Measurements from ENCODE around the gene ZNF501. TPM values are rescaled to one million over a fixed set of nuclear protein-coding genes. Genes with fewer than 3 reads are reported as not detected.

The ZNF501 gene
- 3.7 and 8.9 TPM in 2 replicates for total RNA-seq

DNA sequence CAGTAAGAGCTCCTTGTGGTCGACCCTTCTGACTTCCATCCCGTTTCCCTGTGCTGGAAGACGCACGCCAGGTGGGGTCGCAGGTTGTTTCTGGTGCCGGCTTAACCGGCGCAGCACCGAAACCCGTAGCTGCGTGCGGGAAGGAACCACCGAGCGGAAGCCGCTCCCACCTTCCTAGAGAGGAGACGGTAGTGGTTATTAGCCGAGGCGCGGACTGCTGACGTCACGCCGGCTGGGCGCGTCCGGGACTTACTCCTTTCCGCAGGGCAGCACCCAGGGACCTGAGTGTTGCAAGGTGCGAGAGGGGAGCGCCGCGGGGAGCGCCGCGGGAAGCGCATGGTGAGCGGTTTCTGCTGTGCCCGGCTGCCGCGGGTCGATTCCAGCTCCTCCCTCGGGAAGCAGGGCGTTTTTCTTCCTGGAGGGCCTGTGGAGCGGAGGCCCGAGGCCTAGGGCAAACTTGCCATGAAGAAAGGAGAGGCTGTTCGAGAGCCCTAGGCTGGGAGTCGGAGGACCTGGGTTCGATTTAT lies at the start of gene ZNF501:
Gene ZNF501 (plus strand): TSS at position 252 of the 527 bp plus-strand sequence. CDS start 4,787 bp downstream, outside the sequence.

DNA sequence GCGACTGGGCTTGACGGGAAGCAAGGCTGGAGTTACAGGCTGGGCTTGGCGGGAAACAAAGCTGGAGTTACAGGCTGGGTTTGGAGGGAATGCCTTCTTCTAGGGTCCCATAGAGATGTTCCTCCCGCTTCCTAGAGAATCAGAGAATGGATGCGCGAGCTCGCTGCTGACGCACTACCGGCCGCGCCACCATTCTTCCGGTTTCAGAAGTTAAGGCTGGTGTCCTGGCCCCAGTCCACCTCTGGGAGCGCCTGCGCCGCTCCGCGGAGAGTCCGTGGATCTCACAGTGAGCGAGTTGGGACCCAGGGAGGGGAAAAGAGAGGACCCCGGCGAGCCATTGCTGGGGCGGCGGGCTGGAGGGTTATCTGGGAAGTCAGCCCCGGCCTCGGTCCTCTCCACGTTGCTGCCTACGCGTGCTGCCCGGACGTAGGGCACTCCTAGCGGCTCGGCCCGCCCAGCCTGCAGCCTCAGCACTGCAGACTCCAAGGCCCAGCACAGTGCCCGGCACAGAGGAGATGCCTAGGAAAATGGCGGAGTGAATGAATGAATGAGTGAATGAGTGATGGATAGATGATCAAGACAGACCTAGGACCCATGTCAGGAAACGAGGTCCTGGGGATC lies 16.9 kb upstream of the ZNF501 start, which contains the start of gene ZNF502:
Gene ZNF502 (plus strand): TSS at position 206 of the 621 bp plus-strand sequence. CDS start 7,602 bp downstream, outside the sequence.

DNA sequence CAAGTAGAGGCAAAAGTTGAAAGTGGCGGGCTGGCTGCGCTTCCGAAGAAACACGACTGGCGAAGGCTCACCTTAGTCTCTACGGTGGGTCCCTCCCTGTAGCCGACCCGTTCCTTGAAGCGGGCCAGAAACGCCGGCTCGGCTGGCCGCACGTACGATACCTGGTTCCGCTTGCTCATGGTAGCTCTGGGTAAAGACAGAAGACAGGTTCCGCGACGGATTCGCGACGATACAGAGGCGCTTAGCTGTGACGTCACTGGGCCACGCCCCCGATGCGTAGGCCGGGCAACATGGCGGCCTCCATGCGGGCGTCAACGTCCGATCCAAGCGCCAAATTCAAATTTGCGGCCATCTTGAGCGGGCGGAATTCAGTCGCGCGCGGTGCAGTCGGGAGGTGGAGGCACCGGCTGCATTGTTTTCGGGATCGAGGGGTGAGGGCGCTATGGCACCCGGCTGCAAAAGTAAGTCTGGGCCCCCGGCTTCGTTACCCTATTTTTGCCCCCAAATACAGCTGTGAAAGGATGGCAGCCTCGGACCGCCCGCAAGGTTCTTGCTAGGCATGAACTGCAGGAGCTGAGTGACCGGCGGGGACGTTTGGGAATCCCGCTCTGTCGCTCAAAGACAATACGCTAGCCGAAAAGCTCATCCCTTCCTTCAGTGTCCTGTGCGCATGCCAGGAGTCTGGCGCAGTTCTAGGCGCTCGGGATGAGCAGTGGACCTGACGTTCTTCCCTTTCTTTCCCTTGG lies 32.2 kb downstream of the ZNF501 start, which contains the start of the genes KIAA1143 and KIF15:
Gene KIAA1143 (minus strand): TSS at position 196 of the 746 bp plus-strand sequence. CDS start 17 bp downstream, at position 179.
Gene KIF15 (plus strand): TSS at position 371 of the 746 bp plus-strand sequence. CDS start 72 bp downstream, at position 443.

Other genes starting within 250 kb of the ZNF501 start
- 4.6 and 5.7 TPM in 2 replicates for gene ZKSCAN7, start 174.4 kb upstream of the ZNF501 start, total RNA-seq
- 1.3 and 1.9 TPM in 2 replicates for gene ZNF660, start 144.7 kb upstream of the ZNF501 start, total RNA-seq
- 11.5 and 12.7 TPM in 2 replicates for gene ZNF197, start 104.6 kb upstream of the ZNF501 start, total RNA-seq
- gene ZNF35, start 80.9 kb upstream of the ZNF501 start, total RNA-seq = 2.4 and 15.1 TPM in 2 replicates
- gene ZNF502, start 17.0 kb upstream of the ZNF501 start, total RNA-seq = 4.1 and 4.6 TPM in 2 replicates
- gene KIAA1143, start 32.0 kb downstream of the ZNF501 start, total RNA-seq = 13.2 and 17.2 TPM in 2 replicates
- 0.94 and 2.0 TPM in 2 replicates for gene KIF15, start 32.2 kb downstream of the ZNF501 start, total RNA-seq
- gene TMEM42, start 132.3 kb downstream of the ZNF501 start, total RNA-seq = 33.5 and 57.5 TPM in 2 replicates
- 0.17 TPM in 1 of 2 replicates, not detected in the other for gene TGM4, start 145.0 kb downstream of the ZNF501 start, total RNA-seq
- 59.1 and 65.3 TPM in 2 replicates for gene ZDHHC3, start 246.5 kb downstream of the ZNF501 start, total RNA-seq
- gene EXOSC7, start 246.6 kb downstream of the ZNF501 start, total RNA-seq = 39.4 and 47.5 TPM in 2 replicates